ENCODE measurements around the gene DOLPP1.

DOLPP1 gene

DNA sequence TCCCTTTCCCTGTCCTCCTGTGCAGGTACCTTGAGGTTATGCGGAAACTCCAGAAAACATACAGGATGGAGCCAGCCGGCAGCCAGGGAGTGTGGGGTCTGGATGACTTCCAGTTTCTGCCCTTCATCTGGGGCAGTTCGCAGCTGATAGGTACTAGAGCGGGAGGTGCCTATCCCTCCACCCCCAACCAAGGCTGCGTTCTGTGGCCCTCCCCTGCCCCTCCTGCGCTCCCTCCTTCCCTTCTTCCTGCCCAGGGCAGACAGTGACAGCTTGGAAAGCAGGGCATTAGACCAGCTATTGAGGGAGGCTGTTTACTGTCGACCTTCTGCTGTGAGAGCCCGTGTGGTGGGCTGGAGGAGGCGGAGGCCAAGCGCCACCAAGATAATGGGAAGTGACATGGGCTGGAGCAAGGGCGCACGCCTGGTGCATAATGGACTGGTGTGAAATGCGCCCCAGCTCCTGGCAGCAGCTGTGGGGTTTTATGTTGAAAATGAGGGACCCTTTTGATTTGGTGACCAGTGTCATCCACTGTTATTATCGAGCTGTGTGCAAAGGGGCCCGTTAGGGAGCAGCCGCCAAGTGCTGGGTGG is 55.6 kb downstream of the DOLPP1 start:
- TF ChIP-seq CTCF (IDR thresholded peaks at IDR 0.05) (no peak), ZFX (IDR thresholded peaks at IDR 0.05; ENCODE audit: borderline replicate concordance) (no peak)
- no peak overlapping the region; the same call in 1 of the 2 replicates for H3K27ac ChIP-seq

GRCh38 chr9:129137292-129138143 is 56.6 kb downstream of the DOLPP1 start:
- TF ChIP-seq ZFX (IDR thresholded peaks at IDR 0.05; ENCODE audit: borderline replicate concordance) (no peak), CTCF (IDR thresholded peaks at IDR 0.05) (no peak)
- peak overlapping the region; percentile 99 for H3K27ac ChIP-seq

DNA sequence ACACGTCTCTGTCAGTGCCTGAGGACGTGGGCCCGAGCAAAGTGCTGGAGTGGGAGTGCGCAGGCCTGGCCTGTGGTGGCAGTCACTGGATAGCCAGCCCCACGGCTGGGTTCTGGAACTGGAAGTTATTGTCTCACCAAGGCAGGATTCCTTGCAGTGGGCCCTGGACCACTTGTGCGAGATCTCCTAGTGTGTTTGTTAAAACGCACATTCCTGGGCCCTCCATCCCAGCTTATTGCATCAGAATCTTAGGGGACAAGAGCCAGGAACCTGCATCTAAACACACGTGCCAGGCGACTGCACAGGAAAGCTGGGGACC is 57.2 kb downstream of the DOLPP1 start:
- no peak for TF ChIP-seq ZFX (IDR thresholded peaks at IDR 0.05; ENCODE audit: borderline replicate concordance)
- TF ChIP-seq CTCF (IDR thresholded peaks at IDR 0.05) = no peak
- H3K27ac ChIP-seq = peak overlapping the region; percentile 99

GRCh38 chr9:129138476-129139232 is 57.7 kb downstream of the DOLPP1 start:
- peak overlapping the region; percentile 99 for H3K27ac ChIP-seq
- no peak for TF ChIP-seq ZFX (IDR thresholded peaks at IDR 0.05; ENCODE audit: borderline replicate concordance)

DNA sequence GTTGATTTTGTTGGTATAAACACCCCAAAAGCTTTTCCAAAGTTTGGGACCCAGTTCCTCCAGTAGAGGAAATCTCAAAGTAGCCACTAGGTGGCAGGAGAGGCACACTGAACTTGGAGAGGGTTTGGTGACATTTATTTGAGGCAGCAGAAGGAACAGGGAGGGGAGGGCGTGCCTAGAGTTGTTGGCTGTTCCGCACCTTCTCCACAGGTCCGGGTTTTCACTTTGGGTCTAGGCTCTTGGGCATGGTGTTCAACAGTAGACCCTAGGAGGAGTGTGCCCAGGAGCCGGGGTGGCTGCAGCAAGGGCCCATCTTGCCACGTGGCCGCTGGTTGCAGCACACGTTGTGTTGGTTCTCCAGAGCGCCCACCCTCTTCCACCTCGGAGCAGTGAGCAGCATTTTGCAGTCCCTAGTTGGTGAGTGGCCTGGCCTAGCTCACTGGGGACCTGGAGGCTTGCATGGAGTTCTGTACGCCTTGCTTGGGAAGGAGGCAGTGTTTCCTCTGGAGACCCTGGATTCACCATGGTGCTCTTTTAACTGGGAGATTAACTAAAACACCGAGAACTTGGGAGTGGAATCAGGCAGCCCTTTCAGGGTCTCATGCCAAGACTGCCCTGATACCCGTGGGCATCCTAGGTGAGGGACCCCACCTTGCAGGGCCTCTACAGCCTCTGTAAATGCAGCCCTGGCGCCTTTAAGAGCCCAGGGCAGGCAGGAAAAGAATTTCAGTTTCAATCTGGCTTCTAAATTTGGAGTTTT is 58.5 kb downstream of the DOLPP1 start:
- peak overlapping the region; percentile 99 for H3K27ac ChIP-seq
- TF ChIP-seq CTCF (IDR thresholded peaks at IDR 0.05) (peak; percentile 93), ZFX (IDR thresholded peaks at IDR 0.05; ENCODE audit: borderline replicate concordance) (no peak)

DNA sequence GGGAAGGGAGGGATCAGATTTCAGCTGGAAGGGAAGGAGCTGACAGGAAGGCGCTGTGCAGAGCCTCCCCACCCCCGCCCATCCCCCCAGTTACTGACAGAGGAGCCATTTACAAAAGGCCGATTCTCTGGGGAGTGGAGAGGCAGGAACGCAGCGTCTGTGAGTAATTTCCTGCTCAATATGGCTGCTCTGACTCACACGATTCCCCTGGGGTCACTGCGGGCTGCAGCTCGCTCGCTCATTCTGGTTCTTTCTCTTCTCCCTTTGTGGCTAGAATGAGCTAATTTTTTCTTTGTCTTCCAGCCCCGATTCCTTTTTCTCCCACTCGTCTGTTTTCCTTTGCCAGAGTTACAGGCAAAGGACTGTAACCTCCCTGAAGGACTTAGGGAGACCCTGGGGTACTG is 59.1 kb downstream of the DOLPP1 start:
- TF ChIP-seq CTCF (IDR thresholded peaks at IDR 0.05) (no peak), ZFX (IDR thresholded peaks at IDR 0.05; ENCODE audit: borderline replicate concordance) (no peak)
- peak overlapping the region; percentile 99 for H3K27ac ChIP-seq
